GM11168 (cell line): ENCODE measurements around the gene PTPRU.
"Not testable (repeated sequence)": the region's sequence is repeated elsewhere in the genome, so short reads cannot be mapped to it uniquely, and the experiment has no call there.

Experiments
- in situ Hi-C: fragments of 300-500 bp; cut with MboI; formaldehyde crosslinking; loops from one replicate; pipeline ENCODE4 v1.12.0; 2022; ENCODE audit warnings: low sequenced_read_pairs; ENCODE audit not compliant: unreplicated experiment

Gene PTPRU

GRCh38 chr1:29311352-29312030 is 75.2 kb downstream of the PTPRU start:
- in situ Hi-C loops, result no loop called here

GRCh38 chr1:29312469-29313461 is 76.4 kb downstream of the PTPRU start:
- in situ Hi-C loops, result no loop called here

GRCh38 chr1:29314685-29315084 is 78.4 kb downstream of the PTPRU start:
- in situ Hi-C loops, result not testable (repeated sequence)

GRCh38 chr1:29315262-29315661 is 78.9 kb downstream of the PTPRU start:
- in situ Hi-C loops, result no loop called here

GRCh38 chr1:29315876-29316275 is 79.6 kb downstream of the PTPRU start:
- in situ Hi-C loops, result no loop called here

GRCh38 chr1:29317063-29317915 is 81.0 kb downstream of the PTPRU start:
- in situ Hi-C loops, result no loop called here

- in situ Hi-C loops, result no loop called here
These were observed 81.7 kb downstream of the PTPRU start for GRCh38 chr1:29317916-29318530.

GRCh38 chr1:29318724-29319123 is 82.4 kb downstream of the PTPRU start:
- in situ Hi-C loops, result no loop called here

GRCh38 chr1:29319300-29320110 is 83.2 kb downstream of the PTPRU start:
- in situ Hi-C loops, result no loop called here

GRCh38 chr1:29320156-29320940 is 84.0 kb downstream of the PTPRU start:
- in situ Hi-C loops, result no loop called here

- in situ Hi-C loops, result no loop called here
These were observed 84.9 kb downstream of the PTPRU start for GRCh38 chr1:29321176-29321575.

- in situ Hi-C loops, result no loop called here
These were observed 85.9 kb downstream of the PTPRU start for GRCh38 chr1:29322147-29322694.

GRCh38 chr1:29322861-29323585 is 86.7 kb downstream of the PTPRU start:
- in situ Hi-C loops, result no loop called here

- in situ Hi-C loops, result no loop called here
These were observed 87.3 kb downstream of the PTPRU start for GRCh38 chr1:29323636-29324035.

GRCh38 chr1:29324202-29324601 is 87.9 kb downstream of the PTPRU start:
- in situ Hi-C loops, result no loop called here

- in situ Hi-C loops, result no loop called here
These were observed 88.5 kb downstream of the PTPRU start for GRCh38 chr1:29324771-29325351.

GRCh38 chr1:29325675-29326074 is 89.4 kb downstream of the PTPRU start:
- in situ Hi-C loops, result no loop called here
